SK-N-MC (cell line): ENCODE measurements around the gene APOBEC3G.

ENCODE experiments used
- EZH2 ChIP-seq: fragments of 200-600 bp; sonication (generic); IDR thresholded peaks from one replicate; pipeline ENCODE4 v1.6.1; 2017; ENCODE audit warnings: antibody characterized with exemption
- POLR2AphosphoS5 ChIP-seq: IDR thresholded peaks from 2 replicates; pipeline ENCODE4 v1.6.1; 2012; ENCODE audit warnings: mild to moderate bottlenecking, low read depth, low read length, borderline replicate concordance

DNA sequence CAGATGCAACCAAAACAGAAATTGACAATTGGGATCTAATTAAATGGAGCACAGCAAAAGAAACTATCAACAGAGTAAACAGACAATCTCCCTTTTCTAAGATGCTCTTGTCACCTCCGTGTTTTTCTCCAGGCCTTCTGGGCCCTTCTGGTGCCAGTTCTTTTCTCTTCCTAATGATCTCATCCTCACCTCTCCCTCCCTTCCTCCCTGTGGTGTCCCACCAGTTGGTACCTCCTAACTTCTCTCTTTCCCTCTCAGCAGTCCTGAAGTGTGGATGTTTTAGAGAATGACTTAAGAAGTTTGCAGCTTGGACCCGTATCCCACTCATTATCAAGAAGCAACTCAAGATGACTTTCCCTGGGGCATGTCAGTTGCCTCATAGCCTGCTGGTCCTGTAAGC is 26.4 kb downstream of the APOBEC3G start:
- TF ChIP-seq POLR2AphosphoS5 = no peak
- TF ChIP-seq EZH2 = no peak
